ENCODE data around the gene VPS35L.
"Not testable (repeated sequence)": the region's sequence is repeated elsewhere in the genome, so short reads cannot be mapped to it uniquely, and the experiment has no call there.

Gene VPS35L

GRCh38 chr16:19716728-19717127 is 161.2 kb downstream of the VPS35L start:
- DNase-seq: not testable (repeated sequence)

GRCh38 chr16:19717314-19717713 is 161.8 kb downstream of the VPS35L start:
- peak; percentile 70 for DNase-seq

GRCh38 chr16:19717741-19718623 is 162.5 kb downstream of the VPS35L start, which contains the start of the genes IQCK and KNOP1:
Gene IQCK (plus strand): TSS chr16:19718271. CDS start chr16:19718307, 36 bp downstream.
Gene KNOP1 (minus strand): TSS chr16:19718227. CDS start chr16:19715035, 3,192 bp downstream.
- DNase-seq: peak; percentile 87

- peak; percentile 81 for DNase-seq
Measured at GRCh38 chr16:19718624-19718965, 163.1 kb downstream of the VPS35L start.

- no peak for DNase-seq
Measured at GRCh38 chr16:19722269-19722952, 166.9 kb downstream of the VPS35L start.

GRCh38 chr16:19722981-19723380 is 167.5 kb downstream of the VPS35L start:
- DNase-seq: no peak

- DNase-seq: no peak
Measured at GRCh38 chr16:19728636-19728965, 173.1 kb downstream of the VPS35L start.

GRCh38 chr16:19733551-19733950 is 178.0 kb downstream of the VPS35L start:
- DNase-seq: no peak

- no peak for DNase-seq
Measured at GRCh38 chr16:19735074-19735867, 179.8 kb downstream of the VPS35L start.

GRCh38 chr16:19737306-19738038 is 182.0 kb downstream of the VPS35L start:
- DNase-seq: no peak

GRCh38 chr16:19741354-19741753 is 185.9 kb downstream of the VPS35L start:
- no peak for DNase-seq

GRCh38 chr16:19743816-19744159 is 188.3 kb downstream of the VPS35L start:
- DNase-seq: no peak

GRCh38 chr16:19744670-19745069 is 189.2 kb downstream of the VPS35L start:
- peak; percentile 24 for DNase-seq

- no peak for DNase-seq
Measured at GRCh38 chr16:19745286-19746010, 189.9 kb downstream of the VPS35L start.

- DNase-seq: no peak
Measured at GRCh38 chr16:19746561-19746960, 191.1 kb downstream of the VPS35L start.

GRCh38 chr16:19748389-19749168 is 193.1 kb downstream of the VPS35L start:
- peak; percentile 46 for DNase-seq

GRCh38 chr16:19749571-19750080 is 194.1 kb downstream of the VPS35L start:
- DNase-seq: no peak
